Hematopoietic multipotent progenitor cell treated with erythropoietin and hydrocortisone succinate and interleukin-3 and kit ligand, for 17 days (in vitro differentiated cells): Measurements from ENCODE around the gene NRXN3.

Source experiments
- DNase-seq: peaks from one replicate; pipeline ENCODE4 v3.0.0-alpha.2; 2015; ENCODE audit warnings: low spot score

The NRXN3 gene

DNA sequence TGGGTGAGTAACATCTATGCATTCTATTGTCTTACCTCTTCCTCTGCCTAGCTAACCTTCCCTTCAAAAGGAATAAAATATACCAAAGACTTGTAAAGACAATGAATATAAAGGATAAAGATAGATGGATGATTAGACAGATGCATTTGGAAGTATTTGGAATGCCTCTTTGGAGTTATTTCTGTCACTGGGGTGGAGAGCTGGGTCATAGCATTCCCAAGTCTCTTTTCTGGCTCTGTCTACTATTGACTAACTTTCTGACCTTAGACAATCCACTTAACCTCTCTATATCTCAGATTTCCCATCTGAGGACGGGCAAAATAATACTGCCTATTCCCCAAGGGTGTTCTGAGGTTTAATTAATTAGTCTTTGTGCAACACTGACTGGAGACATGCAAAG lies 1523.8 kb downstream of the NRXN3 start:
- DNase-seq, result no peak

DNA sequence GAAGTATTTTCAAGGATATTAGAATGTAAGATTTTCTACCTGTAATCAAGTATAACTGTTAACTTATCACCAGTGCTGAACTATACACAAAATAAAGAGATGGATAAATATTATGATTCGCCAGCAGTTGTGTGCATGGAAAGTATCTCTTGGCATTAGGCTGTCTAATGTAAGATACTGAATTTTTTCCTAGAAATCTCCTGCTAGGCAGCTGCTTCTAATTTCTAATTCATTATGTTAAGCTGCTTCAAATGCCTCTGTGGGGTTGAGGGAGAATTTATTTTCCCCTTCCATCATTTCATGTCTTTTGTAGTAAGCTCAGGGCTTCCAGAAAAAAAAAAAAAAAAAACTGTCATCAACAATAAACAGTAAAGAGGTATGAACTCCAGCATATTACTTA lies 1525.1 kb downstream of the NRXN3 start:
- no peak for DNase-seq

DNA sequence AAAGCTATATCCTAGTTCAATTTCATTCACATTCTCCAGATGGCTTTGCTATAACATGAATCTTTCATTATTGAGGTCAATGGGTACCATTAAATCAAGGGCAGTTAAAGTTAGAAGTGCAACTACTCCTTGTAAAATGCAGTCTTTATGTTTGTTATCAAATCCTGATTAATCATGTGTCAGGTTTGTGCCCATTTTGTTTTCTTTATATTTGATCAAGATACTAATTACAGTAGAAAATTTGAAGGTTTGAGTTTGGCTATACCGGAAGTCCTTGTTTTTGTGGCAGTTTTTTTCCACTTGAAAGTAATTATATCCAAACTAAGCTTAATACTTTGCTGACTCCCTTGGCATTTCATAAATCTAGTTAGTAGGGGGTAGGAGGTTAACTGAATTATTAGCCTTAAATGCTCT lies 1528.1 kb downstream of the NRXN3 start:
- no peak for DNase-seq

DNA sequence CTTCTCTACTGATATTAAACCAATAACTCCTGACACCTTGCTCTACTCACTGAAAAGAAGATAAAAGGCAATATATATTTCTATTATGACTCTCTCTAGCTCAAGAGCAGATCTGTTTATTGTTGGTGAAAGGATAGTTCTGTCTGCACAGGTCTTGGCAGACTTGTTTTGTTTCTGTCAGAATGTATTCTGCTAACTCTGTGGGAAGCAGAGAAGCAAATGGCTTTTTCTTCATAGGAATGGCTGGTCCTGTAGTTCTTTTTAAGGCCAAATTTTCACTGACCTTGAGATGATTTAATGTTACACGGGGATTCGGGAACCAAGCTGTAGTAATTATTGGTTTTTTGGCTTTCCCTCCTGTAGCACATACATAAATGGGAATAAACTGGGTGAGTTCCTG lies 1529.0 kb downstream of the NRXN3 start:
- no peak for DNase-seq

DNA sequence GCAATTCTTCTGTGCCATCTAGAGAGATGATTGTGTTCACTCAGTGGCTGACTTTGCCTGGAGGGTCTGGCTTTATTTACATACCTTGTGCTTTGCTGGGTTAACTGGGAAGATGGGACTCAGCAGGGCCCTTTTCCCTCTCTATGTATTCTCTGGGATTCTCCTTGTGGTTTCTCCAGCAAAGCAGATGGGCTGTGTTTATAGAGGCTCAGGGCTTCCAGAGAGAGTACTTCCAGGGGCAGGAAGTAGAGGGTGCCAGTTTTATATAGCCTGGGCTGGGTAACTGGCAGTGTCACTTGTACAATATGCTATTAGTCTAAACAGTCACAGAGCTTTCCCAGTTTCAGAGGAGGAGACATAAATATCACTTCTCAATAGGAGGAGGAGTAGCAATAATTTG lies 1531.2 kb downstream of the NRXN3 start:
- no peak for DNase-seq

DNA sequence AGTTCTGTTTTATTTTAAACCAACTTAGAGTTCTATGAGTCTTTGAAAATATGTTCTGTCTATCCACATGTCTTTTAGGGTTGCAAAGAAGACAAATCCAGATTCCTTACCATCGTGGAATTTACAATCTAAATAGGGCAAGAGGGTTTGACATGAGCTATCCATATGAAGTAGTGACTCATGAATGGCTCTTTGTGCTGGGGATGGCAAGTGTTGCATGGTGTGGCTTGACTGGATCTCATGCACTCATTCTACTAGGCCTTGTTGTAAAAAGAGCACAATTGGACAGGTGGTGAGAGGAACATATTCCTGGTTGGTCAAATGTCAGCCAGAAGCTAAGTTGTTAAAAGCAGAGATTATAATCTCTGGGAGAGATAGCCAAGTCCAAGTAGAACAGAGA lies 1532.0 kb downstream of the NRXN3 start:
- no peak for DNase-seq

DNA sequence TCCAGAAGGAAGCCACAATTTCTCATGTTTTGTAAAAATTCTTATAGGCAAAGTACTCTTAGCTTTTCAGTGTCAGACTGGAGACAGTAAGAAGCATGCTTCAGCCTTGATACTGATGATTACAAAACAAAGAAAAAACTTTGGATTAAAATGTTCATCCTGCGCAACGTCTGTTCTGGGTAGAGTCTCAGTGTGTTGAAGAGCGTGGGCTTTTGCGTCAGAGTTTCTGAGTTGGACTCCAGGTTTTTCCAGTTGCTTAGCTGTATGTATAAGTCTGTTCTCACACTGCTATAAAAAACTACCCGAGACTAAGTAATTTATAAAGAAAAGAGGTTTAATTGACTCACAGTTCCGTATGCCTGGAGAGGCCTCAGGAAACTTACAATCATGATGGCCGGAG lies 1533.0 kb downstream of the NRXN3 start:
- DNase-seq, result no peak

DNA sequence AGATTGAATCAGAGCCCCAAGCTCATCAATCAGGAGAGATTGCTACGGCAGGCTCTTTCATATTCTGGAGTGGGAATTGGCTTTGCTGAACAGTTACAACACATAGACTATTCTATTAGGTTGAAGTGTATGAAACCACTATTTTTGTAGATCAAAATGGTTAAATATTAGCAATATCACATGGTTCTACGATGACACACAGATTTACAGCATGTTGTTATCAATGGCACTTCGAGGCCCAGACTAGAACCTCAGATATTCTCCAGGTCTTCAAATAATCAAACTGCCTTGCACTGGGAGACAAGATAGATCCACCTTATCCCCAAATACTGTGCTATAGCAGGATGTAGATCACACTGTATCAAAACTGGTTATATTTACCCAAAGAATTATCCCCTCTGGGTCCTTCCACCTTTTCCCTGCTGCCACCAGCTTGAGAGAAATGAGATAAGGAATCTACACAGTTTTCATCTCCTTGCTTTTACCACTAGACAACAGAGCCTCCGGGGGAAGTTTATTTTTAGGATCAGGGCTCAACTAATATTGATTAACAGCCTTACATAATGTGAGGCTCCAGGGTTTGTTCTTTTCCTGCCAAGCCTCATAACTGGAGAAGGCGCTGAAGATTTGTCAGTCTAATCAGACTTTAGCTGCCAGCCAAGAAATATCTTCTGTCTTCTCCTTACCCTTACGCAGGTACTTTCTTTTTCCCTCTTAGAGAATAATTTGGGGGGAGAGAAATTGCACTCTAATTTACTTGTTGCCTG lies 1534.1 kb downstream of the NRXN3 start:
- DNase-seq, result no peak

DNA sequence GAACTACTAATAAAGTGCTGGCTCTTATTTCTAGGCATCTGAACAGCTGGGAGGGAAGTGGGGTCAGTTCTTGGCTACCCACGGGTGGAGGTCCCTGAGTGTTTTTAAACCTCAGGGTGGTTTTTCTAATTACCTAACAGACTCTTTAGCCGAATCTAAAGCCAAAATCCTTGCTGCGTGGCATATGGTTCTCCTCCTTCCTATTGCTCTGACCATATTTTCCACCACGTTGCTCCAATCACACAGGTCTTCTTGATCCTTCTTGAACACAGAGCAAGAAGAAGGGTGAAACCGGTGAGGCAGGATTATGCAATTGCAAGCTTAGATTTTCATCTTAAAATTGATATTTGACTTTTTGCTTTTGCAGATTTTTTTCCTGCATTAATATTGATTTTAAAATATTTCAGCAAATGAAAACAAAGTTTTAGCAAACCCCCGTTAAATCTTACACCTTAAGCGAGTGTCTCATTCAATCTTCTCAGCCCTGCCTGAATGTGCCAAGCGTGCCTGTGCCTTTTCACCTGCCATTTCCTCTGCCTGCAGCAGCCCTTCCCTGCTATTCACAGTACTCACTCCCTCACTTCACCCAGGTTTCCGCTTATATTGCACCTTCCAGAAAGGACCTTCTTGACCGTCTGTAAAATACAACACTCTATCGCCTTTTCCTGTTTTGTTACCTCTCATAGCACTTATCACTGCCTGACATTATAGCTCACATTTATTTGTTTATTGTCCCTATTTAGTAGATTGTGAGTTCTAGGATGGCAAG lies 1535.1 kb downstream of the NRXN3 start:
- no peak for DNase-seq

DNA sequence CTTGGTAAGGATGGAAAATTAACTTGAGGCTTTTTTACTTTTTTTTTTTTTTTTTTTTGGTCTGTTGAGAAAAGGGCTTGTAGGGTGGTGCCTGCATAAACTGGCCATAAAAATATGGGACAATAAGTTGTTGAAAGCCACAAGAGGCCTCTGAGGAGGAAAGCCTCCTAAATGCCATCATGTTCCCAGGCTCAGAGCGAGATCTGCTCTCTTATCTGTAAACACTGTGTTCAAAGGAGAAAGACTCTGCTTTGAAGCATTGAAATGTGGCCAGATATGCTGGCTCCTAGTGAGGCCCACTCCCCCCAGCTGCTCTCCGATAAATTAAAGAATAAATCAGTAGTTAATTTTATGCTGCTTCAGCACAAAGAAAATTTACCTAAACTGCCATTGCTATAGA lies 1536.2 kb downstream of the NRXN3 start:
- DNase-seq, result no peak

DNA sequence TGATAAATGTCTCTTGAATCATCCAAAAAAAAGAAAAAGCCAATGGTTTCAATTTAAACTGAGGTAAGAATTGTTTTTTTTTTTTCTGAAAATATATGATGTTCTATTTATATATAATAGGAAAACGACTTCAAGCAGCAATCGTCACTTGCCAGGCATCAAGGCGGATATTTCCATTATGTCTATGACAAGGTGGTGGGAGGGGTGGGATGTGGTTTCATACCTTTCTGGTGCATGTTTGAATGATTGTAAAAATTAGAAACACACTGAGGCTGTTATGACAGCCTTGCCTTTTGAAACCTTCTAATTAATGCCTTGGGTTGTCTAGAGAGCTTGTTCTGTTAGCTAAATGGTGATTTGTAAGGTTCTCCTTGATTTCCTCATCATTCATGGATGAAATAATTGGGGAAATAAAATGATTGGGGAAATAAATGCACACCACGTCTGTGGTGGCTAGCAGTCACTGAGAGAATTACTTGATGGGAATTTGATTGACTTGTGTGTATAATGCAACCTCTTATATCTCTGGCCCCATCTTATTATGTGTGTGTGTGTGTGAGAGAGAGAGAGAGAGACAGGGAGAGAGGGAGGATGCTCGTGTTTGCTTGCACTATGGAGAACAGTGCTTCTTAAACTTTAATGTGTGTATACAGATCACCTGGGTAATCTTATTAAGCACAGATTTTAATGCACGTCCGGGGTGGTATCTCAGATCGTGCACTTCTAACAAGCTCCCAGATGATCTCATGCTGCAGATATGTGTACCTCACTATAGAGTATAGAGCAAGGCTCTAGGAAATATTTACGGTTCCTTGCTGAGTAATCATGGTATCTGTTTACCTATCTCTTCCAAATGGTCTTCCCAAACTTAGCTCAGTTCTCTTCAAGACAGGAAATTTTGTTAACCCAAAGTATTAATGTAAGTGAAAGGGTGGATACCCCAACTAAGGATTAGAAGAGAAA lies 1538.5 kb downstream of the NRXN3 start:
- no peak for DNase-seq

DNA sequence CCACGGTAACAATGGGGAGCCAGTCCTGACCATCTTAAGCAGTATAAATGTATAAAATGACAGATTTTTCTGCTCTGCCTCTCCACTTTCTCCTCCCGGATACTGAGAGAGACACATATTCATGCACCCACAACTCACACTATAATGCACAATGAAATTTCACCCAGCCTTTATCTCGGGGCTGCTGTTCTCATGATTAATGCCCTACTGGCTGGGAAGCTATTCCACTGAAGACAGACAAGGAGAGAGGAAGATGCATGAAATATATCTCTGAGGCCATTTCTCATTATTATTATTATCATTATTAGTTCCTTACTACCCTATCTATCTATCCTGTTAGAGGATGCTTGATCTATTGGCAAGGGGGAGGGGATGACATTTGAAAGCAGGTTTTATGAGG lies 1539.4 kb downstream of the NRXN3 start:
- no peak for DNase-seq

DNA sequence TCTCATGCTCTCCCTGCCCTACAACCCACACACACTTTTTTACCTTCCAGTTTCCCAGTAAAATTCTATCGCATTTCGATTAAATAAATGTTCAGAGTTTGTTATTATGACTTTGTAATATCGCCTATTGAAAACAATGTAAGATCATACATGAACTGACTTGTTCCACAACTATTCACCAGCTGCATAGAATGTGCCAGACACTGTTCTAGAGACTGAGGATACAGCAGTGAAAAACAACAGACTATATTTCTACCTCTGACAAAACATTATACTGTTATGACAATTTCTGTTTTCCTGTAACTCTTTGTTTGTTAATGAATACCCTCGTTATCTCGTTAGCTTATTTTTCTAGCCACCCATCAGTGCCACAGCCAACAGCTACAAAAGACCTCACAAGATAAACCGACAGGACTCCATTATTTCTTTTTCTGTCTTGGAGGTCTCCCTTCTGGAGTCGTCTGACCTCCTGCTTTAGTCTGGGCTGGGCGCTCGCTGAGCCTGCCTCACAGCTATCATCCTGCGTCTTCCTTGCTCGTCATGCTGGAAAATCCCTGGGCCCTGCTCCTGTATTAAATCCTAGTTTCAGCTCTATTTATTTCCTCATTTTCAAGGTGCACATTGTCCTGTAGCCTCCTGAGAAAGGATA lies 1542.3 kb downstream of the NRXN3 start:
- no peak for DNase-seq

DNA sequence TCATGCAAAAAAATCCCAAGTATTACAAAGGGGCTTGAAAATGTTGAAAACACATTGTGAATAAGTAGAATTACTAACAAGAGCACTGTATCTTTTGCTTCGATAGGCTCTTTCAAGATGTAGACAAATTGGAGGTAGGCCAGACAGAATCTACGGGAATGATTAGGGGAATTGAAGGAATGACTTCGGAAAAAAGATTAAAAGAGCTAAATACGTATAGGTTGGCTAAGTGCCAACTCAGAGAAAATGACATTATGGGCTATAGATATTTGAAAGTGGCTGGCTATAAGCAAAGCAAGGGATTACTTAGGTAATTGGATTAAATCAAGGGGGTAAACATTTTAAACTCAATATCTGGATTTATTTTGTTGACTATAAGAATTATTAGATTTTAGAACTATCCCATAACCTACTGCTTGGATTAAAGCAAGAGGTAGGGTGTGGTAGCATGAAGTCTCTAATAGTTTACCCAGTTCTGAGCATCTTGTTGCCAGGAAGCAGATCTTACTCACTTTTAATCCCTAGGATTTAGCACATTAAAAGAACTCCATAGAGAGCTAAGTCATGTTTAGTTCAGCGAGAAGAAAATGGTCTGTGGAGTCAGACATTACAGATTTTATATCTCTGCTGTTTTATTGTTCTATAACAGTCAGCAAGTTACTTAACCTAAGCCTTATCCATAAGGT lies 1551.4 kb downstream of the NRXN3 start:
- no peak for DNase-seq

DNA sequence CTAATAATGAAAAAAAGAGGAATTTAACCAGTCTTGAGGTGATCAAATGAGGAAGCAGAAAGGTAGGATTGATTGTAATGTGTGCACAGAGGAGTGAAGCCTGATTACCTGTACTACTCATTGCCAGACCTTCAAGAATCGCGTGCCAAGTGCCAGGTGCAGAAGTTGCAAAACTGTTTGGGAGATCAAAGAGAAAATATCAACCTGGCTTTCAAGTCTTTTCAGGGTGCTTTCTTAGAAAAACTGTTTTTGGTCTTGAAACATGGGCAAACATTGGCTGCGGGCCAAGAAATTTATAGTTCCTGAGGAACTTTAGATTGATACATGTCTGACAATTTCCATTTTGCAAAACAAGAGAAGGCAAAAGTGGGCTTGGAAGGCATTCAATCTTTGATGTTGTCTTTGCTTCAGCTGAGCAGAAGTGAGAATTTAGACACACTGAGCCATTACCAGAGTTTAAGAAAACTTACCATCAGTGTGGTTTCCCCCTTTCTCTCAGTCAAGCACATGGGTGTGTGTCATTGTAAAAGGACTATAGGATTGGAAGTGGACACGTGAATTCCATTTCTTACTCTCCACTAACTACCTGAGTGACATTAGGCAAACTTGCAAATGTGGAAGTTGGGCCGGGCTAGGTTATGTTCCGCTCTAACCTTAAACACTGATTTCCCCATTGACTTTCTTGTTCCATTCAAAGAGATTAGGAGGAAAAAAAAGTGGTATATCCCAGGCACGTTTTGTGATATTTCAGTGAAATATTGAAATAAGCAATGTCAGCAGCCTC lies 1555.0 kb downstream of the NRXN3 start:
- DNase-seq, result no peak

DNA sequence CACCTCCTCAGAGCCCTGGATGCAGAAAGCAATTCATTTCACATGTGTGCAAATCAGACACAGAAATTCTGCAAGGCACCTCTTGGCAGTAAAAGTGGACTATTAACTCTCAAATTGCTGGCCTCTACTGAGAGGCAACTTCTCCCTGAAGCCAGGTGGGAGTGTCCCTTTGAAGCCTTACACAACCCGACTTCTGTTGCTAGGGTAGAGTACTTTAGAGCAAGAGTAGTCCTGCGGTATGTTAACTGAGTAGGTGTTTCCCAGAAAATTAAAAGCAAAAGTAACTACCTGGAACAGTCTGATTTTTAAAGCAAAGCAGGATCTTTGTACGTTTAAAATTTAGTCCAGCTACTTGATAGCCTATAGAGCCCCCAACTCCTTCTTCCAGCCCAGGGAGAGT lies 1557.7 kb downstream of the NRXN3 start:
- DNase-seq, result no peak

DNA sequence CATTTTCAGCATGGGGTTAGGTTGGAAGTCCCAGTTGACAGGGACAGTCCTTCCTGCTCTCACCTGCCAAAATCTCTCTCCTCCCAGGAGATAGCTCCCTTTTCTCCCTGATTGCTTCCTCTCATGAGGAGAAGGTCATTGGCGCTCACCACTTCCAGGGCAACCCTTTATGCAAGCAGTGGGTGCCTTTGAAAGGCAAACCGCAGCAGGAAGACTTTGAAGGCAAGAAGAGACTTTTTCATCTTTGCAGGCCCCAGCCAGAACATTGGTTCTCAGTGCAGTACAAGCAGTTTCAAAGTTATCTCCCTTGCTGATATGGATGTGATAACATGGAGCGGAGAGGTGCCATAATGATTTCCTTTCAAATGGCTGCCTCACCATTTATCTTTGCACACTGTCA lies 1558.2 kb downstream of the NRXN3 start:
- no peak for DNase-seq

DNA sequence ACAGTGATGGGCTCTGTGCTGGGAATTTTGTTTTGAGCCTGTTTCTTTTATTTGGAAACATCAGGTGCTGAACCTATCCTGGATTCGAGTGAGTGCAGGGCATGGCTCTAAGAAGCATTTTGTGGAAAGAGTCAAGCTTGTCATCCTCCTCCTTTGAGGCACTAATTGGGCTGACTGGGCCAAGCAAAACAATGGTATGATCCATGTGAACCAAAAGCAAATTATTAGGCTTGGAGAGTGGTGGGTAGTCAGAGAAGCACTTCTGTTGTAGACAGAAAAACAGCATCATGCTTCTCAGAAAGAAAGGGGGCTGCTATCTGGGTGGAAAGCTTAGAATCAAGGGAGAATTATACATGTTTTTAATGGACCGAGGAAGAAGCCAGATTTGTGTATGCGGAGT lies 1559.6 kb downstream of the NRXN3 start:
- DNase-seq, result no peak

DNA sequence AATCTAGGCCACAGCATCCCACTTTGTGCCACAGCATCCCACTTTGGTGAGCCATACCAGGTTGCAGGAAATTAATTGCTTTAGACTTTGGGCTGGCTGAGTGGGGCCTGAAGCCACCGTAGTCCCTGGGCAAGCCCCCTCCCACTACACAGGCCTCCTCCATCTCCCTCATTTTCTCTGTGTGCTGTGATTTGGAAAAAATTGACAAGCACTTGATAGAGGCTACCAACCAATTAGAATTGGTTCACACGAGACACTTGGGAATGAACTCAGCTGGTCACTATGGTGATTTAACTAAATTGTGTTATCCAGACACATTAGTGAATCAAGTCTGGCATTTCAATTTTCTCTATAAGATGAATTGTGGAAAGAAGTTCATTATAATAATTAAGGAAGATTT lies 1560.0 kb downstream of the NRXN3 start:
- no peak for DNase-seq

DNA sequence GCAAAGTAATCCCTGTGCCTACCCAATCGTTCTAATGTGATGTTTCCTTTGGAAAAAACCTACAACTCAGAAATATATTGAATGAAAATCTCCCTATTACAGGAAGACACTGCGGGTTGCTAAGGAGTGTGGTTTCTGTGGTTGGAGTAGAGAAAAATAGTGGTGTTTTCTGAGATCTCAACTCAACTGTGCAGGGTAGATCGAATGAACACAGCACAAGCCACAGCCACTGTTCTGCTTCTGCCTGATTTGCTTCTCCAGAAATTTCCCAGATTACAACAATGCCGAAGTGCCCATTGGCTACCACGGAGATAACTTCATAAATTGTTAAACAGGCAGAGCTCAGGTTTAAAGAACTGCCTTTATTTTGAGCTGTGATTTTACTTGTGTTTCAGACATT lies 1560.8 kb downstream of the NRXN3 start:
- DNase-seq, result no peak
